ENCODE measurements around the gene NEURL1B. TPM values are rescaled to one million over a fixed set of nuclear protein-coding genes. Genes with fewer than 3 reads are reported as not detected.

Gene NEURL1B
- total and polyA plus RNA-seq, 12 donors = 9.8 to 99.9 (median 41.5) TPM

- DNase-seq = no peak
- Histone ChIP-seq H3K9me3 (replicated peaks in 1 of 3) (no peaks in the 10 kb centered on the region), H3K4me3 (no peak overlapping the region), H3K27ac (peak overlapping the region in 2 of 5 donors; percentile 38 to 50), H3K4me1 (replicated peaks in 1 of 2) (peaks cover 0 to 43% of the 10 kb centered on the region in 2 donors), H3K36me3 (replicated peaks in 1 of 2) (peaks cover 0 to 37% of the 10 kb centered on the region in 2 donors), H3K27me3 (no peaks in the 10 kb centered on the region)
- TF ChIP-seq CTCF (IDR thresholded peaks at IDR 0.05) (no peak), POLR2A (IDR thresholded peaks at IDR 0.05) (no peak)
- intact Hi-C loops (cut with DNase I) = no loop called here
- 74 to 82% (median 80%) methylated on average over 4 of the region's 4 CpGs for WGBS, 4 donors
Observed at GRCh38 chr5:172687940-172688339, 46.9 kb downstream of the NEURL1B start.

- intact Hi-C loops (cut with DNase I) = no loop called here
- Histone ChIP-seq H3K4me1 (replicated peaks in 1 of 2) (peaks cover 0 to 49% of the 10 kb centered on the region in 2 donors), H3K9me3 (replicated peaks in 1 of 3) (no peaks in the 10 kb centered on the region), H3K27me3 (no peaks in the 10 kb centered on the region), H3K27ac (peak overlapping the region in 2 of 5 donors; percentile 45 to 55), H3K4me3 (no peak overlapping the region), H3K36me3 (replicated peaks in 1 of 2) (peaks cover 0 to 37% of the 10 kb centered on the region in 2 donors)
- DNase-seq = no peak
- WGBS, 4 donors = 66 to 73% (median 69%) methylated on average over 7 to 11 of the region's 11 CpGs
- no peak for TF ChIP-seq CTCF (IDR thresholded peaks at IDR 0.05)
- TF ChIP-seq POLR2A (IDR thresholded peaks at IDR 0.05) = no peak
Observed at GRCh38 chr5:172688349-172689217, 47.5 kb downstream of the NEURL1B start.

GRCh38 chr5:172689218-172689572 lies 48.1 kb downstream of the NEURL1B start:
- Histone ChIP-seq H3K27me3 (no peaks in the 10 kb centered on the region), H3K27ac (peak overlapping the region in 2 of 5 donors; percentile 45 to 55), H3K4me3 (no peak overlapping the region), H3K4me1 (replicated peaks in 1 of 2) (peaks cover 0 to 49% of the 10 kb centered on the region in 2 donors), H3K9me3 (replicated peaks in 1 of 3) (no peaks in the 10 kb centered on the region), H3K36me3 (replicated peaks in 1 of 2) (peaks cover 0 to 34% of the 10 kb centered on the region in 2 donors)
- TF ChIP-seq POLR2A (IDR thresholded peaks at IDR 0.05) (no peak), CTCF (IDR thresholded peaks at IDR 0.05) (no peak)
- intact Hi-C loops (cut with DNase I) = no loop called here
- 61 to 77% (median 73%) methylated on average over 7 of the region's 7 CpGs for WGBS, 4 donors
- no peak for DNase-seq

GRCh38 chr5:172689801-172690200 lies 48.7 kb downstream of the NEURL1B start:
- DNase-seq = no peak
- Histone ChIP-seq H3K4me1 (replicated peaks in 1 of 2) (peaks cover 0 to 45% of the 10 kb centered on the region in 2 donors), H3K4me3 (no peak overlapping the region), H3K27ac (peak overlapping the region in 2 of 5 donors; percentile 45 to 55), H3K9me3 (replicated peaks in 1 of 3) (no peaks in the 10 kb centered on the region), H3K27me3 (no peaks in the 10 kb centered on the region), H3K36me3 (replicated peaks in 1 of 2) (peaks cover 0 to 31% of the 10 kb centered on the region in 2 donors)
- TF ChIP-seq POLR2A (IDR thresholded peaks at IDR 0.05) = no peak
- no peak for TF ChIP-seq CTCF (IDR thresholded peaks at IDR 0.05)
- intact Hi-C loops (cut with DNase I) = no loop called here
- WGBS, 4 donors = 80 to 90% (median 84%) methylated on average over 6 to 10 of the region's 10 CpGs
